HG02759 (cell line): Measurements from ENCODE around the gene GARIN3.

ENCODE experiments used
- ATAC-seq: cut with Tn5 transposase; IDR thresholded peaks from one replicate; pipeline ENCODE4 v1.9.1; 2021; ENCODE audit warnings: mild to moderate bottlenecking, moderate library complexity; ENCODE audit not compliant: unreplicated experiment

Gene GARIN3

GRCh38 chr5:157150995-157151394, 15.1 kb downstream of the GARIN3 start:
- ATAC-seq = no peak

DNA sequence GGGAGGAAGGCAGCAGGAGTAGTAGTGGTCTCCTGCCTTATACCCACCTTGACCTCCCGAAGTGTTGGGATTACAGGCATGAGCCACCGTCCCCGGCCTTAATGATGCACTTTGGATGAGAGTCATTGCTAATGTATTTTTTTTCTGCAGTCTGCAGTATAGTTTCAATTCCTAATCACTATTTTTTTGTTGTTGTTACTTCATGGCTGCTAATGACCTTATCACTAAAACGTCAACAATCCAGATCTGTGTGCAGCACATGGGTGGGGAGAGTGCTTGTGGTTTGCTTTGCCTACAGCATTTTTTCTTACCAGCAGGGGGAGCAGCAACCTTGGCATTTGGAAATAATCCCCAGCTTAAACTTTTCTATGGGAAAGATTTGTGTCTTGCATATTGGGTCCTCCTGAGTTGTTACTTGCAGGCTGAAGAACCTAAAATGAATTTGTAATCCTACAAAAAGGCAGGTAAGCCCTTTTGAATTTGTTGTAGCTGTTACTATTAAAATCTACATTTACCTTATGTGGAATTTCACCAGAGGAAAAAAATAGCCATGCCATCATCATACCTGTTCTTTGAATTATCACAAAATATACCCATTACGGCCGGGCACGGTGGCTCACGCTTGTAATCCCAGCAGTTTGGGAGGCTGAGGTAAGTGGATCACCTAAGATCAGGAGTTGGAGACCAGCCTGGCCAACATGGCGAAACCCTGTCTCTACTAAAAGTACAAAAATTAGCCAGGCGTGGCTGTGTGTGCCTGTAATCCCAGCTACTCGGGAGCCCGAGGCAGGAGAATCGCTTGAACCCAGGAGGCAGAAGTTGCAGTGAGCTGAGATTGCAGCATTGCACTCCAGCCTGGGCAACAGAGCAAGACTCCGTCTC, 17.1 kb downstream of the GARIN3 start:
- peak; percentile 77 for ATAC-seq

DNA sequence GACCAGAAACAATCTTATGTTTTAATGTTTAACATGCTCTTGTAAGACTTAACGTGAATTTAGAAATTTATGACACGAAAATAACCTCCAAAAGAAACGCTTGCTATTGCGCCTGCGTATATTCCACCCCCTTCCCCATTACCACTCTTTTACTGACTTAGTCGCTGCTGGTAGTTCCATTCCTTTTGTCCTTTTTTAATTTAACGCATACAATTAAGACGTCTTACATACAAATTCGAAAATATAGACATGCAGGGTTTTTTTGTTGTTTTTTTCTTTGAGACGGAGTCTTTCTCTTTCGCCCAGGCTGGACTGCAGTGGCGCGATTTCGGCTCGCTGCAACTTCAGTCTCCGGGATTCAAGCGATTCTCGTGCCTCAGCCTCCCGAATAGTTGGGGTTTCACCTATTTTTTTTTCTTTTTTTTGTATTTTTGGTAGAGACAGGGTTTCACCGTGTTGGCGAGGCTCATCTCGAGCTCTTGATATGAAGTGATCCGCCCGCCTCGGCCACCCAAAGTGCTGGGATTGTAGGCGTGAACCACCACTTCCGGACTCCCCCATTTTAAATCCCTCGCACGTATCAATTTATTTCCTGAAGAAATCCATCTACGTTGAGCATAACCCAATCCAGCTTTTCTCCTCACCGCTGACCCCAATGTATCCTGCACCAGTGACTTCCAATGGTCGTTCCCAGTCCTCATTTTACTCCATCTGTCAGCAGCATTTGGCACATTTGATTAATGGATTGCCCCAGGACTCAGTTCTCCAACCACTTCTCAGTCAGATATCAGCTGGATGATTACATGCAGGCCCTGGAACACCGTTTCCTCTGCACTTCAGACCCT, 22.7 kb downstream of the GARIN3 start:
- peak; percentile 45 for ATAC-seq

DNA sequence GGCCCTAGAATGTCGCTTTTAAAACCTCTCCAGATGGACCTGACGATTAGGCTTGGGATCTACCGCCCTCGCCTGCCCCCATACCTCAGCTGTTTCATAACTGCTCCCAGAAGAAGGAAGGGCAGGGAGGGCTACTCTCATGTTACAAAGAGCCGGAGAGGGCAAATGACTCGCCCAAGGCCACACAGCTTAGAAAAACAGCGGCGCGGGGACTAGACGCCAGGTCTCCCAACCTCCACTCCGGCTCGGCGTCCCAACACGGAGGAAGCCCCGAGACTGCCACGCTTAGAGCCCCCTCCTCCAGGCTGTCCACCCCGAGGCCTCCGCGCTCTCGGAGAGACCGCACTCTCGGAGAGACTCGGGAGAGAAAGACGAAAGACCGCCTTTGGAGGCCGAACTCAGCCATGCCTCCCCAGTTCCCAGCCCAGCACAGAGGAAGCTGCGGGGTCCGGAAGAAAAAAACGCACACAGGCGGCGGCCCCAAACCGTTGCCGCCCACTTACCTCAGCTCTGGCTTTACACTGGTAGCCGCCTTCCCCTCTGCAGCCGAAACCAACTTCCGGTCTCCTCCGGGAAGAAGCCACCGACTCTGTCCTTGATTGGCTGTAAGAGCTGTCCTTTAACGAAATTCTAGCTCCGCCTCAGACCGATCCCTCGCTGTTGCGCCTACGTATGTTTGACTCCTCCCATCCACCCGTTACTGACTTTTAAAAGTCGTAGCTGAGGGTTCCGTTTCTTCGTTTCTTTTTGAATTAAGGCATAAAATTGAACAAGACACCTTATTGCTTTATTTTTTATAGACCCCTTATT, 23.5 kb downstream of the GARIN3 start, which contains the start of gene MED7:
MED7 (minus strand) TSS at position 549 of the 810 bp plus-strand sequence. CDS start 3,434 bp downstream, outside the sequence.
- peak; percentile 100 for ATAC-seq

- ATAC-seq = no peak
Observed at GRCh38 chr5:157137691-157138090, 28.4 kb downstream of the GARIN3 start.

- no peak for ATAC-seq
Observed at GRCh38 chr5:157132281-157132612, 33.8 kb downstream of the GARIN3 start.

DNA sequence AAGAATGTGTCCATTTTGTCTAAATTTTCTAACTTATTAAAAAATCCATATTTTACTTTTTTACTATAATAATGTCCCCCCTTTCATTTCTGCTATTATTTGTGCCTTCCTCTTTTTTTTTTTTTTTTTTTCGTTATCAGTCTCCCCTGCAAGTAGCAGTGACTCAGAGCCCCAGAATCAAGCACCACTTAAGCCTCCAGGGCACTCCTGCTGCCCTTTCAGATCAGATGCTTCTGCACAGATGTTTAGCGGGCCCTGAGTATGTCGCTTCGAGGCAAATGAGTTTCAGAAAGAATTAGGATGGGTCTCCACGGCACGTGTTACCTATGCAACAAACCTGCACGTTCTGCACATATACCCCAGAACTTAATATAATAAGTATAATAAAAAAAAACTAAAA, 35.1 kb downstream of the GARIN3 start:
- no peak for ATAC-seq

DNA sequence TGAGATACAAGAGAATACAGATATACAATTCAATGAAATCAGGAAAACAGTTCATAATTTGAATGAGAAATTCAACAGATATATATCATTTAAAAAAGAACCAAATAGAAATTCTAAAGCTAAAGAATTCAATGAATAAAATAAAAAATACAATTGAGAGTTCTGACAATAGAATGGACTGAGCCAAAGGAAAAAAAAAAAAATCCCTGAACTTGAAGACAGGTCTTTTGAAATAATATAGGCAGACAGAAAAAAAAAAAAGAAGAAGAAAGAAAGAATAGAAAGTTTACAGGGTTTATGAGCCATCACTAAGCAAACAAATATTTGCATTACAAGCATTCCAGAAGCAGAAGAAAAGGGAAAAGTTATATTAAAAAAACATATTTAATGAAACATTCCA, 44.4 kb downstream of the GARIN3 start:
- no peak for ATAC-seq

GRCh38 chr5:157120102-157120501, 46.0 kb downstream of the GARIN3 start:
- ATAC-seq = no peak

DNA sequence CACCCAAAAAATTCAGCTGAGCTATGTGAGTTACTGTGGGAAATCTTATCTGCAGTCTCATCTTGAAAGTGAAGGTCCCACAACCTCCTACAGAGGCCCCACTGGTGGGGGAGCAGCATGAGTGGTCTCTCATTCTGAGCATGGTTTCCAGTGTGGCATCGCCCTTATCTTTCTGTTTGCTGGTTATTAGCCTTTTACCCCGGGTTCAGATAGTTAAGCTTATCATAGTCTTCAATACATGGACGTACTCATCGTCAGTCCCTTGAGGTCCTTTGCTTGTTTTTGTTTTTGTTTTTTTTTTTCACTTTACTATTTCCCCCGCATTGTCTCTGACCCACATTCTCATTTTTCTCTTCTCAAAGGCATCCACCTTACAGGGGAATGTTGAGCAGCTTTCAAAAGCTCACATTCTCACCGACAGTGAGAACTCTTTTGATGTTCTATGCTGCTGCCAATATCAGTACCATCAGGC, 49.5 kb downstream of the GARIN3 start:
- ATAC-seq = no peak

DNA sequence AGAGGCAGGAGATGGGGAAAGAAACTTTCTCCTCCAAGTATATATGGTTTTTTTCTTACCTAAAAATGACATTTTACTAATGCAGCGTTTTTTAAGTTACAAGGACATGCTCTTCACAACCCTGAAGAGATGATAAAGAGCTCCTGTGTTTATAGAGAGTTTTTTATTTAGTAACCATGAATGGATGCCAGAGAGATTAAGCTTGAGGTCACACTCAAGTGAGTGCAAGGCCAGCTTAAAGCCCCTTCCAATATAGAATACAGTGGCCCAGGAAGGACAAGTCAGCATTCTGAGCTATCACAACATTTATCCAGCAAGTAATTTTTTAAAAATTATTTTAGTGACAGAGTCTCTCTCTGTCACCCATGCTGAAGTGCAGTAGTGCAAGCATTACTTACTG, 50.6 kb downstream of the GARIN3 start:
- no peak for ATAC-seq

DNA sequence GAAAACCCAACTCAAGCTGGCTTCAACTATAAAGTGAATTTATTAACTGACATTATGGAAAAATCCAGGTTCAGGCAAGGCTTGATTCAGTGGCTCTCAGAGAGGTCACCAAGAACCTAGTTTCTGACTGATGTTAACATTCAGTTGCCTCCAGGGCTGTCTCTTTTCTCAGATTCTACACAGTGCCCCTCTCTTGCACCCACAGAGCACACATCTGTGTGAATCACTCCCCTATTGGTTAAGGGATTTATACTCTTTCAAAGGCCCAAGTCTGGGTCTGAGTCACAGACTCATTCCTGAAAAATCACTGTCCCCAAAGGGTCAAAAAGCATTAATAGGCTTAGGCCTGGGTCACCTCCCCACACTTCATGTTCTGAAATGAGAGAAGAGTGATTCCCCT, 51.1 kb downstream of the GARIN3 start:
- ATAC-seq = no peak

DNA sequence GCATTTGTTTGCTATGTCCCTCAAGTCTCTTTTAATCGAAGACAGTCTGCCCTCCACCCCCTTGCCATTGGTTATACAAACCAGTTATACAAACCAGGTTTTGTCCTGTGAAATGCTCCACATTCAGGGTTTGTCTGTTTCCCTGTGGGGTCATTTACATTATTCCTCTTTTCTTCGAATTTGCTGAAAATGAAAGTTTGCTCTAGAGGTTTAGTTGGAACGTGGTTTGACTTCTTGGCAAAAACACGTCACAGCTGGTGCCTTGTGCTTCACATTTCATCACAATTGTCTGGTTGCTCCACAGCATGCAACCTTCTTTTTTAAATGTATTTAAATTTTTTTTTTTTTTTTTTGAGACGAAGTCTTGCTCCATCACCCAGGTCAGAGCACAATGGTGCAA, 53.1 kb downstream of the GARIN3 start:
- no peak for ATAC-seq
